Sigmoid colon (tissue), 7 donors: ENCODE data around the gene KCNJ5. TPM values are rescaled to one million over a fixed set of nuclear protein-coding genes. Genes with fewer than 3 reads are reported as not detected.

Source experiments
- DNase-seq: peaks from one replicate; pipeline ENCODE4 v3.0.0-alpha.2; 2019
- H3K27ac ChIP-seq, 4 donors: fragments of 200-600 bp; sonication (generic); one replicate each; pipeline ENCODE4 v1.5.1; 2016 to 2019; ENCODE audit warnings: mild to moderate bottlenecking in 1 of 4
- H3K27me3 ChIP-seq, 3 donors: fragments of 200-600 bp; sonication (generic); one replicate each; pipeline ENCODE4 v1.5.1; 2019; ENCODE audit warnings: mild to moderate bottlenecking in 1 of 3
- H3K36me3 ChIP-seq, 4 donors: fragments of 200-600 bp; sonication (generic); one replicate each; pipeline ENCODE4 v1.5.1; 2016 to 2019
- H3K4me1 ChIP-seq, 4 donors: fragments of 200-600 bp; sonication (generic); one replicate each; pipeline ENCODE4 v1.5.1; 2017 to 2019
- H3K4me3 ChIP-seq, 4 donors: fragments of 200-600 bp; sonication (generic); one replicate each; pipeline ENCODE4 v1.5.1; 2017 to 2019; ENCODE audit warnings: mild to moderate bottlenecking in 2 of 4, moderate library complexity in 1 of 4
- H3K9me3 ChIP-seq, 4 donors: fragments of 200-600 bp in 3 of 4; sonication (generic) in 3 of 4; one replicate each; pipeline versions ENCODE4 v1.5.1 to v1.6.1; 2013 to 2019
- EP300 ChIP-seq, 4 donors: sonication (generic); formaldehyde crosslinking; IDR thresholded peaks; one replicate each; pipeline ENCODE4 v1.6.1; 2017; ENCODE audit warnings: antibody characterized with exemption in 4 of 4
- POLR2A ChIP-seq, 2 donors: fragments of 450-650 bp; IDR thresholded peaks; one replicate each; pipeline ENCODE4 v1.6.1; 2016; ENCODE audit warnings: antibody characterized with exemption in 2 of 2, mild to moderate bottlenecking in 2 of 2, moderate library complexity in 2 of 2
- POLR2AphosphoS5 ChIP-seq, 4 donors: sonication (generic); formaldehyde crosslinking; IDR thresholded peaks; one replicate each; pipeline ENCODE4 v1.6.1; 2017; ENCODE audit warnings: antibody characterized with exemption in 4 of 4
- WGBS, 2 donors: extraction: QIAGEN DNeasy Blood & Tissue Kit; methylation state at CpG; one replicate each; pipeline ENCODE4 v1.1.7; 2013; 5-methylcytosine and 5-hydroxymethylcytosine counted together
- intact Hi-C: fragments of 100-400 bp; cut with DNase I; formaldehyde crosslinking; loops from one replicate; pipeline ENCODE4 v1.15.1; 2023
- polyA plus RNA-seq, 3 donors: library from polyadenylated mRNA; stranded (reverse); fragments of 200-250 nt; gene quantifications; one replicate each; pipeline ENCODE4 v1.2.3, GENCODE V29; 2013
- total RNA-seq, 4 donors: library from RNA; depleted of rRNA; stranded (reverse); fragments of >200 nt; gene quantifications; one replicate each; pipeline ENCODE4 v1.1.0, GENCODE V29; 2016
- TF ChIP-seq, protein P1 (sequence below), 4 experiments: fragments of 450-650 bp in 3 of 4; fragments of 200-600 bp in 1 of 4; IDR thresholded peaks; one replicate each; pipeline ENCODE4 v1.5.1; 2016 to 2019; ENCODE audit warnings: antibody characterized with exemption in 4 of 4, mild to moderate bottlenecking in 3 of 4, moderate library complexity in 2 of 4
- donor health status: healthy with polysubstance abuse.
- donor health status: Bipolar disorder and iron deficiency.
- donor health status: healthy.

Gene KCNJ5
- total RNA-seq, result 1 to 10 TPM; 1.8 to 4.7 (median 2.9) TPM
- under 1 TPM in 2 of 3 donors, not detected in 1; 0.58 to 0.60 TPM for polyA plus RNA-seq

DNA sequence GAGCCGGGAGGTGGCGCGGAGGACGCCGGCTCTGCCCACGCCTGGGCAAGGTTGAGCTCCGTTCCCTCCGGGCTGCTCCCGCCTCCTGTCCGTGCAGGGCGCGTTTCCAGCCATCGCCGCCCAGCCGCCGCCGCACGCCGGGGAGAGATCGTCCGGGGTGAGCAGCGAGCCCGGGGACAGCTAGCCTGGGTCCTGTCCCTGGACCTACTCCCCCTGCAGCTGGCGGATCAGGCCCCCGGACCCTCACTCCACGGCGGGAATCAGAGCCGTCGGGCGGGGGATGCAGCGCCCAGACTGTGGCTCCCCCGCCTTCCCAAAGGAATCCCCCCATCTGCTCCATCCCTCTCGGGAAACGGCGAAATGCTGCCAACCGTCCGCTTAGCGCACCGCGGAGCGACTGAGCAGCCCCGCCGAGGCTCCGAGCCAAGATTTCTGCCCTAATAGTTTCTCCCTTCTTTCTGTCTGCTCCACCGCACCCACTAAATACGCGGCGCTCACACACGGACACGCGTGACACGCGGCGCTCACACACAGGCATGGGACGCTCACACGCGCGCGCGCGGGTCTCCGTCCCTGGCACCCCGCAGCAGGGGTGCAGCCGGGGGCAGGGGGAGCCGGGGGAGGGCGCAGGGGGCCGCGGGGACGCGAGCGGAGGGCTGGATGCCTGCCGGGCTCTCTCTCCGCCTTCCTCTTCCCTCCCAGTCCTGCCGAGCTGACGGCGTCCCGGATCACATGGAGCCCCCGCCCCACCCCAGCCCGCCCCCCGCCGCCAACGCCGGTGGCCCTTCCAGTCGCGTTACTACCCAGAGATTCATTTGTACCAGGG lies at the start of gene KCNJ5:
TSS of gene KCNJ5 (plus strand) at position 814 of the 826 bp plus-strand sequence. CDS start 19,918 bp downstream, outside the sequence.
- H3K27ac ChIP-seq, result no peak within 1 kb of the TSS
- H3K4me1 ChIP-seq, result peaks cover 0 to 19% (median 14%) of the 10 kb centered on the region in 4 donors
- peaks cover 8 to 39% (median 21%) of the 10 kb centered on the region in 3 donors for H3K27me3 ChIP-seq
- intact Hi-C loops, result no loop called here
- TF ChIP-seq, protein P1, sequence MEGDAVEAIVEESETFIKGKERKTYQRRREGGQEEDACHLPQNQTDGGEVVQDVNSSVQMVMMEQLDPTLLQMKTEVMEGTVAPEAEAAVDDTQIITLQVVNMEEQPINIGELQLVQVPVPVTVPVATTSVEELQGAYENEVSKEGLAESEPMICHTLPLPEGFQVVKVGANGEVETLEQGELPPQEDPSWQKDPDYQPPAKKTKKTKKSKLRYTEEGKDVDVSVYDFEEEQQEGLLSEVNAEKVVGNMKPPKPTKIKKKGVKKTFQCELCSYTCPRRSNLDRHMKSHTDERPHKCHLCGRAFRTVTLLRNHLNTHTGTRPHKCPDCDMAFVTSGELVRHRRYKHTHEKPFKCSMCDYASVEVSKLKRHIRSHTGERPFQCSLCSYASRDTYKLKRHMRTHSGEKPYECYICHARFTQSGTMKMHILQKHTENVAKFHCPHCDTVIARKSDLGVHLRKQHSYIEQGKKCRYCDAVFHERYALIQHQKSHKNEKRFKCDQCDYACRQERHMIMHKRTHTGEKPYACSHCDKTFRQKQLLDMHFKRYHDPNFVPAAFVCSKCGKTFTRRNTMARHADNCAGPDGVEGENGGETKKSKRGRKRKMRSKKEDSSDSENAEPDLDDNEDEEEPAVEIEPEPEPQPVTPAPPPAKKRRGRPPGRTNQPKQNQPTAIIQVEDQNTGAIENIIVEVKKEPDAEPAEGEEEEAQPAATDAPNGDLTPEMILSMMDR (IDR thresholded peaks at IDR 0.05), result no peak
- no peak for TF ChIP-seq POLR2AphosphoS5 (IDR thresholded peaks at IDR 0.05)
- no peak for TF ChIP-seq EP300 (IDR thresholded peaks at IDR 0.05)
- no peak for TF ChIP-seq POLR2A (IDR thresholded peaks at IDR 0.05)
- no peaks in the 10 kb centered on the region for H3K36me3 ChIP-seq
- peak within 1 kb of the TSS; percentile 15 to 55 (median 48) for H3K4me3 ChIP-seq
- WGBS, 2 donors, result 1% methylated on average over 85 of the region's 85 CpGs
- no peaks in the 10 kb centered on the region for H3K9me3 ChIP-seq
- no peak for DNase-seq

DNA sequence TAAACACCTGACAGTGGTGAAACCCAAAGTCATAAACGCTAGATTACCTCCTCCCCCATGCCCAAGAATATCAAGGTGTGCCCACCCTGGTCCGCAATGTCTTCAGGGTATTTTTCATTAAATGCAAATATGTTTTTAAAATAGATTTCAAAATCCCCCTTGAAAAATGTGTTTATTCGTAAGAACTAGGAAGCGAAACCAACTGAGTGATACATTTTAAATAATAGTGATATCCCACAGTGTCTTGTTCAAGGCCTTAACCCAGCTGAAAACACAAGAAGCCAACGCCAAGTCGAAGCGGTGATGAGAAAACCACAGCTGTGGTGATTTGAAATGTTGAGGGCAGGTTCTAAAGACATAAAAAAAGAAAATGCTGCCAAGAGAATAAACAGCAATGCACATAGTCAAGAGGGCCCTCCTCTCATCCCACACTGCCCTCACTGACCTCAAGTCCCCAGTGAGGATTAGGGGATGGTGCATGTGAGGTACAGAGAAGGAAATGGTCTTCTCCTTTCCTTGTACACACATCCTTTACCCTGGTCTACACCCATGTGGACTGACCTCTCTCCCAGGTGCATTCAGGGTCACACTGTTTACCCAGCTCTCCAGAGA lies 49.6 kb upstream of the KCNJ5 start:
- TF ChIP-seq POLR2AphosphoS5 (IDR thresholded peaks at IDR 0.05) (no peak), POLR2A (IDR thresholded peaks at IDR 0.05) (no peak), EP300 (IDR thresholded peaks at IDR 0.05) (no peak)
- TF ChIP-seq, protein P1 (IDR thresholded peaks at IDR 0.05), result no peak
- Histone ChIP-seq H3K4me3 (no peak overlapping the region), H3K9me3 (no peaks in the 10 kb centered on the region), H3K4me1 (no peaks in the 10 kb centered on the region), H3K36me3 (no peaks in the 10 kb centered on the region), H3K27me3 (no peaks in the 10 kb centered on the region), H3K27ac (no peak overlapping the region)
- intact Hi-C loops, result no loop called here
- WGBS, 2 donors, result 57 to 87% methylated on average over 7 of the region's 7 CpGs
- no peak for DNase-seq

DNA sequence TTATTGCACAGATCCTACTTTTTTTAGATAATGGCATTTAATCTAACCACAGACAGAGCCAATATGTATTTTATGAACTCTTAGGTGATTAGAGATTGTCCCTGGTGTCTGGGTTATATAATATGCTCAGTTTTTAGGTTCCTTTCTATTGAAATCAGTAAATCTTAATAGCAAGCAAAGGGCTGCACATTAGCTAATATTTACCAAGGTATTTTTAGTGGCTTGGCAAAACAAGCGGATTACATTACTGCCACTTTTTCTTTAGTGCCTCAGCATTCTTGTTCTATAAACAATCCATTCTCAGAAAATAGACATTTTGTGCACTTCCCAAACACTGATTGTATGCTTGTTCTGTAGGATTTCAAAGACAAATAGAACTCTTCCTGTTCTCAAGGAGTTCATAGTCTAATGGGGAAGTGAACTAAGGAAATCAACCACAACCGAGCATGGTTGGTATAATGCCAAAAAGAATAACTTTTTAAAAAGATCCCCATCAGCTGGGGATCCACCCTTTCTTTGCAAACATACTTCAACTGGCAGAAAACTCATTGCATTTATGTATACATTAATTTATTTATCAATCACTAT lies 47.9 kb upstream of the KCNJ5 start:
- intact Hi-C loops, result no loop called here
- no peak for TF ChIP-seq POLR2A (IDR thresholded peaks at IDR 0.05)
- WGBS, 2 donors, result 41 to 54% methylated on average over 2 of the region's 2 CpGs
- no peak for DNase-seq
- Histone ChIP-seq H3K36me3 (no peaks in the 10 kb centered on the region), H3K4me1 (no peaks in the 10 kb centered on the region), H3K27me3 (no peaks in the 10 kb centered on the region), H3K27ac (no peak overlapping the region), H3K9me3 (no peaks in the 10 kb centered on the region), H3K4me3 (no peak overlapping the region)

DNA sequence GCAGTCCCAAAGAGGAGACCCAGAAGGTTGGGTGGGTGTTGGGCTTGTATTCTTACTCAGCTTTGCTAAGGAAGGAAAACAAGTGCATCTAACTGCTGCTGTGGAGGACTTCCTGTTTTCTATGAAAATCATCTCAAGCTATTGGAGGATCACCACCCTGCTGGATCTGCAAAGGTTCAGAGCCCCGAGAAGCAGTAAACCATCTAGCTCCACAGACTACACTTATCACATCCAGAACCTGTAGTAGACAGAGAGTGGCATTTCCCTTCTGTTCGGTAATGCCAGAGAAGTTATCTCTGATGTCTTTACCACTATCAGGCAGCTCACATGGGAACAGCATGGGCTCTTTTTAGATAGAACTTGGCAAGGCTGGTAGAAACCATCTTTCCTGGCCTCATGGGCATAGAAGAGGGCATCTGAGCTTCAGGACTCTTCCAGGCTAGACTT lies 45.8 kb upstream of the KCNJ5 start:
- no peak for DNase-seq
- H3K36me3 ChIP-seq, result no peaks in the 10 kb centered on the region
- intact Hi-C loops, result no loop called here
- H3K27ac ChIP-seq, result no peak overlapping the region
- 48 to 84% methylated on average over 2 of the region's 2 CpGs for WGBS, 2 donors
- no peaks in the 10 kb centered on the region for H3K4me1 ChIP-seq
- H3K27me3 ChIP-seq, result no peaks in the 10 kb centered on the region
- H3K4me3 ChIP-seq, result no peak overlapping the region
- TF ChIP-seq POLR2AphosphoS5 (IDR thresholded peaks at IDR 0.05) (no peak), POLR2A (IDR thresholded peaks at IDR 0.05) (no peak), EP300 (IDR thresholded peaks at IDR 0.05) (no peak)
- TF ChIP-seq, protein P1 (IDR thresholded peaks at IDR 0.05), result no peak
- H3K9me3 ChIP-seq, result no peaks in the 10 kb centered on the region

DNA sequence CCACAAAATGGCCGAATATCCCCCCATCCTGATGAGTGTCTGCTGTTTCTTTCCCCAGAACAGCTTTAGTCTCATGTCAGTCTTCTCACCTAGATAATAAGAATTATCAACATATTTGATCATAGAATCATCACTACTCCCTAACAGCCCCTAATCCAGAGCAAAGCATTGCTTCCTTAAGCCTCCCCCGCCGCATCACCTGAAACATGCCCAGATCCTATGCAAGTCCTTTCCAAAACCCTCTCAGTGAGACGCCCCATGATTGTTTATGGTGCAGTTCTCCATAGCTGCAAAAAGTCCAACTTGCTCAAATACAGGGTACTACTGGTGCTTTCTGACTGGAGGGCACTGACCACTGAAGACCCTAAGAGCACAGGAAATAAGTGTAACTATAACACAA lies 44.2 kb upstream of the KCNJ5 start:
- Histone ChIP-seq H3K36me3 (no peaks in the 10 kb centered on the region), H3K9me3 (no peaks in the 10 kb centered on the region), H3K4me3 (no peak overlapping the region), H3K27me3 (no peaks in the 10 kb centered on the region), H3K4me1 (no peaks in the 10 kb centered on the region), H3K27ac (no peak overlapping the region)
- TF ChIP-seq EP300 (IDR thresholded peaks at IDR 0.05), result no peak
- TF ChIP-seq, protein P1 (IDR thresholded peaks at IDR 0.05), result no peak
- no peak for TF ChIP-seq POLR2AphosphoS5 (IDR thresholded peaks at IDR 0.05)
- TF ChIP-seq POLR2A (IDR thresholded peaks at IDR 0.05), result no peak
- no peak for DNase-seq
- intact Hi-C loops, result no loop called here
- 83 to 97% methylated on average over 4 of the region's 4 CpGs for WGBS, 2 donors
